Measurements from ENCODE around the gene ARHGAP9.

DNA sequence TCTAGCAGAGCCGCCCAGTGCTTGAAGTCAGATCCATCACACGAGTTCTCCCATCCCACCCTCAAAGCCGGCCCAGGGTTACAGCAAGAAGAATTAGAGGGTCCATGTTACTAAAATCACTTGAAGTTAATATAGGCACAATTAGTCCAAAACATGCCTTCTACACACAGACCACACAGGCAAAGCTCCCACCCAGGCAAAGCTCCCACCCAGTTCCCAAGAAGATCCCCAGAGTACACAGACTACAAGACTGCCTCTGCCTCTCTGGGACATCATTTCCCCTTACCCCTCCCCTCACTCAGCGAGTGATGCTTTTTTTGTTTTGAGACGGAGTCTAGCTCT lies 16.8 kb downstream of the ARHGAP9 start:
- TF ChIP-seq, protein P1, sequence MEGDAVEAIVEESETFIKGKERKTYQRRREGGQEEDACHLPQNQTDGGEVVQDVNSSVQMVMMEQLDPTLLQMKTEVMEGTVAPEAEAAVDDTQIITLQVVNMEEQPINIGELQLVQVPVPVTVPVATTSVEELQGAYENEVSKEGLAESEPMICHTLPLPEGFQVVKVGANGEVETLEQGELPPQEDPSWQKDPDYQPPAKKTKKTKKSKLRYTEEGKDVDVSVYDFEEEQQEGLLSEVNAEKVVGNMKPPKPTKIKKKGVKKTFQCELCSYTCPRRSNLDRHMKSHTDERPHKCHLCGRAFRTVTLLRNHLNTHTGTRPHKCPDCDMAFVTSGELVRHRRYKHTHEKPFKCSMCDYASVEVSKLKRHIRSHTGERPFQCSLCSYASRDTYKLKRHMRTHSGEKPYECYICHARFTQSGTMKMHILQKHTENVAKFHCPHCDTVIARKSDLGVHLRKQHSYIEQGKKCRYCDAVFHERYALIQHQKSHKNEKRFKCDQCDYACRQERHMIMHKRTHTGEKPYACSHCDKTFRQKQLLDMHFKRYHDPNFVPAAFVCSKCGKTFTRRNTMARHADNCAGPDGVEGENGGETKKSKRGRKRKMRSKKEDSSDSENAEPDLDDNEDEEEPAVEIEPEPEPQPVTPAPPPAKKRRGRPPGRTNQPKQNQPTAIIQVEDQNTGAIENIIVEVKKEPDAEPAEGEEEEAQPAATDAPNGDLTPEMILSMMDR (IDR thresholded peaks at IDR 0.05), result no peak
- TF ChIP-seq POLR2A (IDR thresholded peaks at IDR 0.05), result no peak
- no peak for TF ChIP-seq POLR2AphosphoS5 (IDR thresholded peaks at IDR 0.05)
